ENCODE results near the gene KRT26. TPM values are rescaled to one million over a fixed set of nuclear protein-coding genes. Genes with fewer than 3 reads are reported as not detected.

Gene KRT26
- polyA plus RNA-seq, 2 of the 4 experiments (the other 2 are of a cell fraction), result not detected

- CTCF ChIA-PET, result interaction anchor here (1.0 to 11.5 kb wide), 8 partner anchors 9 to 872 kb away, joined by 3 to 304 read pairs (median 8); partner anchors contain the start of gene SMARCE1
- no peak overlapping the region for H3K4me2 ChIP-seq
- no peaks in the 10 kb centered on the region for H3K9me3 ChIP-seq
- FAIRE-seq (no peak), DNase-seq (ENCODE audit: low read depth in 1 of 2, low spot score in 1 of 2) (no peak), ATAC-seq (no peak)
- POLR2A ChIA-PET, result no interaction called here
- H3K4me3 ChIP-seq, result no peak overlapping the region
- 60% methylated on average over 10 of the region's 10 CpGs for WGBS (ENCODE audit: missing lambda C conversion rate)
- TF ChIP-seq PBX3 (IDR thresholded peaks at IDR 0.05) (no peak), HOXA7 (CRISPR knock-in tag; IDR thresholded peaks at IDR 0.05) (no peak), RFX5 (IDR thresholded peaks at IDR 0.05) (no peak), MAZ (IDR thresholded peaks at IDR 0.05; ENCODE audit: borderline replicate concordance, low read depth, low read length) (no peak), HEYL (CRISPR knock-in tag; IDR thresholded peaks at IDR 0.05) (no peak), GATA3 (IDR thresholded peaks at IDR 0.05; ENCODE audit: borderline replicate concordance) (no peak), ZSCAN20 (CRISPR knock-in tag; IDR thresholded peaks at IDR 0.05) (no peak), MAX (IDR thresholded peaks at IDR 0.05) (no peak), KDM5A (IDR thresholded peaks at IDR 0.05) (no peak), CEBPB (IDR thresholded peaks at IDR 0.05) (no peak), NPAS2 (CRISPR knock-in tag; IDR thresholded peaks at IDR 0.05; ENCODE audit: borderline replicate concordance) (no peak), ATOH8 (CRISPR knock-in tag; IDR thresholded peaks at IDR 0.05; ENCODE audit: low read depth) (no peak), REST (IDR thresholded peaks at IDR 0.05) (no peak), CHD2 (IDR thresholded peaks at IDR 0.05; ENCODE audit: low read length, partially characterized antibody) (no peak), CBX2 (IDR thresholded peaks at IDR 0.05; ENCODE audit: borderline replicate concordance, low read depth) (no peak), CTCF (IDR thresholded peaks at IDR 0.05) (no peak), RNF2 (IDR thresholded peaks at IDR 0.05; ENCODE audit: borderline replicate concordance, low read depth) (no peak)
- H3K4me1 ChIP-seq, result no peaks in the 10 kb centered on the region
- H3K27ac ChIP-seq, result no peak overlapping the region
Observed at GRCh38 chr17:40793832-40794231, 21.8 kb upstream of the KRT26 start.

- ATAC-seq, result peak; percentile 73 to 74
- peak; percentile 68 for FAIRE-seq
- peak; percentile 45 to 61 for DNase-seq (ENCODE audit: low read depth in 1 of 2, low spot score in 1 of 2)
- Histone ChIP-seq H3K9me3 (no peaks in the 10 kb centered on the region), H3K27ac (no peak overlapping the region), H3K4me2 (no peak overlapping the region), H3K4me3 (no peak overlapping the region), H3K4me1 (no peaks in the 10 kb centered on the region)
- ChIA-PET CTCF (interaction anchor here (0.6 to 11.5 kb wide), 40 partner anchors 8 to 876 kb away, joined by 3 to 304 read pairs (median 4); partner anchors contain the start of genes KRT27 and SMARCE1), POLR2A (interaction anchor here (1.0 kb wide), 1 partner anchor 27 kb away, joined by 4 read pairs; no protein-coding TSS in a partner anchor)
- WGBS (ENCODE audit: missing lambda C conversion rate), result 23% methylated on average over 6 of the region's 6 CpGs
- TF ChIP-seq KDM5A (IDR thresholded peaks at IDR 0.05), result no peak
- no peak for TF ChIP-seq BHLHE40 (IDR thresholded peaks at IDR 0.05; ENCODE audit: low read depth, low read length)
- no peak for TF ChIP-seq ZC3H11A (IDR thresholded peaks at IDR 0.05)
- TF ChIP-seq CHD4 (IDR thresholded peaks at IDR 0.05; ENCODE audit: borderline replicate concordance), result no peak
- no peak for TF ChIP-seq GATA3 (IDR thresholded peaks at IDR 0.05; ENCODE audit: borderline replicate concordance)
- TF ChIP-seq RNF2 (IDR thresholded peaks at IDR 0.05; ENCODE audit: borderline replicate concordance, low read depth), result no peak
- TF ChIP-seq NFE2L2 (conservative IDR thresholded peaks at IDR 0.05; ENCODE audit: low read length), result no peak
- peak; percentile 98 for TF ChIP-seq SMC3 (IDR thresholded peaks at IDR 0.05)
- no peak for TF ChIP-seq SREBF2 (IDR thresholded peaks at IDR 0.05)
- no peak for TF ChIP-seq MYC (IDR thresholded peaks at IDR 0.05; ENCODE audit: borderline replicate concordance, low read length)
- TF ChIP-seq RAD21 (conservative IDR thresholded peaks at IDR 0.05 in 1 of 2, IDR thresholded peaks at IDR 0.05 in 1 of 2), result peak; percentile 83 to 86
- TF ChIP-seq RFX5 (IDR thresholded peaks at IDR 0.05), result no peak
- no peak for TF ChIP-seq NPAS2 (CRISPR knock-in tag; IDR thresholded peaks at IDR 0.05; ENCODE audit: borderline replicate concordance)
- TF ChIP-seq TFCP2L1 (CRISPR knock-in tag; IDR thresholded peaks at IDR 0.05), result no peak
- TF ChIP-seq HMGXB4 (CRISPR knock-in tag; IDR thresholded peaks at IDR 0.05; ENCODE audit: borderline replicate concordance), result no peak
Observed at GRCh38 chr17:40791787-40792436, 19.9 kb upstream of the KRT26 start.

All from A549 (cell line).